OCI-LY1 (cell line): ENCODE measurements around the gene MXI1.

Source experiments
- CTCF ChIP-seq: fragments of 200-600 bp; sonication (generic), shearing (Covaris generic); IDR thresholded peaks from 2 replicates; pipeline ENCODE4 v1.5.1; 2017; ENCODE audit warnings: mild to moderate bottlenecking, antibody characterized with exemption, low read length, moderate library complexity, mixed read lengths
- EZH2 ChIP-seq: fragments of 200-600 bp; sonication (generic), shearing (Covaris generic); IDR thresholded peaks from 2 replicates; pipeline ENCODE4 v1.8.0; 2017; ENCODE audit warnings: borderline replicate concordance, mixed run types, mild to moderate bottlenecking, antibody characterized with exemption, low read length, moderate library complexity, mixed read lengths

GRCh38 chr10:110258542-110258941, 51.1 kb downstream of the MXI1 start:
- no peak for TF ChIP-seq CTCF
- TF ChIP-seq EZH2: no peak
